ENCODE data around the gene DDX42. TPM values are rescaled to one million over a fixed set of nuclear protein-coding genes. Genes with fewer than 3 reads are reported as not detected.
"Not testable (repeated sequence)": the region's sequence is repeated elsewhere in the genome, so short reads cannot be mapped to it uniquely, and the experiment has no call there.

DDX42 gene
- total RNA-seq, 1 donor from 2014 or later = 129 TPM

DNA sequence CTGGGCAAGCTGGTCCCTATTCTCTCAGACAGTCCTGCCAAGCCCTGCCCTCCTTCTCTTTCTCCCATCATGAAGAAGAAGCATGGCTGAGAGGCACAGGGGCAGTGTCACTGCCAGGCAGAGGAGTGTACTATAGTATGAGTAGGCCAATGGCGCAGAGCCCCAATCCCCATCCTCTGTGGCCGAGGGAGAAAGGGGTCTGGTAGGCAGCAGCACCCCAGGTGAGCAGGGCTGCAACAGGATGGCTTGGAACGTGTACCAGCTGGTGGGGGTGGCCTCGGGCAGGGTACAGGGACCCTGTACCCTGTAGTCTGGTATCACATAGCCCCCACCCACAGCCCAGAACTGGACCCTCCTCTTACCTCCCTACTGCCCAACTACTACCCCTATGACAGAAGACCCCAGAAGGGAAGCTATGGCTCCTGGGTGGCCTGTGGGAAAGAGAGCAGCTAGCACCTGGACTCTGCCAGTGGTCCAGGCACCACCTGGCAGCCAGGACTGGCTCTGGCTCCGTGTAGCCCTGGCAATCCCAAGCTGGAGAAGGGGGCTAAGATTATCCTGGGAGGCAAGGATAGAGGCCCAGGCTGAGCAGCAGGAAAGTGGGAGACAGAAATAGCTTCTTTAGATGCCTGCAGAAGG, 64.1 kb downstream of the DDX42 start:
- intact Hi-C loops (cut with micrococcal nuclease) = no loop called here

GRCh38 chr17:63838631-63839171, 64.7 kb downstream of the DDX42 start:
- intact Hi-C loops (cut with micrococcal nuclease) = no loop called here

GRCh38 chr17:63840591-63841349, 66.8 kb downstream of the DDX42 start:
- intact Hi-C loops (cut with micrococcal nuclease) = loop anchor here (5.0 to 10.0 kb wide), 2 partner anchors 292 to 416 kb away; partner anchors contain the start of gene ERN1

GRCh38 chr17:63841350-63842172, 67.6 kb downstream of the DDX42 start:
- intact Hi-C loops (cut with micrococcal nuclease) = loop anchor here (2.0 to 10.0 kb wide), 6 partner anchors 141 to 655 kb away; partner anchors contain the start of genes ERN1, LIMD2, MAP3K3 and POLG2

GRCh38 chr17:63842173-63842539, 68.2 kb downstream of the DDX42 start:
- intact Hi-C loops (cut with micrococcal nuclease) = loop anchor here (2.0 to 10.0 kb wide), 6 partner anchors 141 to 655 kb away; partner anchors contain the start of genes ERN1, LIMD2, MAP3K3 and POLG2

DNA sequence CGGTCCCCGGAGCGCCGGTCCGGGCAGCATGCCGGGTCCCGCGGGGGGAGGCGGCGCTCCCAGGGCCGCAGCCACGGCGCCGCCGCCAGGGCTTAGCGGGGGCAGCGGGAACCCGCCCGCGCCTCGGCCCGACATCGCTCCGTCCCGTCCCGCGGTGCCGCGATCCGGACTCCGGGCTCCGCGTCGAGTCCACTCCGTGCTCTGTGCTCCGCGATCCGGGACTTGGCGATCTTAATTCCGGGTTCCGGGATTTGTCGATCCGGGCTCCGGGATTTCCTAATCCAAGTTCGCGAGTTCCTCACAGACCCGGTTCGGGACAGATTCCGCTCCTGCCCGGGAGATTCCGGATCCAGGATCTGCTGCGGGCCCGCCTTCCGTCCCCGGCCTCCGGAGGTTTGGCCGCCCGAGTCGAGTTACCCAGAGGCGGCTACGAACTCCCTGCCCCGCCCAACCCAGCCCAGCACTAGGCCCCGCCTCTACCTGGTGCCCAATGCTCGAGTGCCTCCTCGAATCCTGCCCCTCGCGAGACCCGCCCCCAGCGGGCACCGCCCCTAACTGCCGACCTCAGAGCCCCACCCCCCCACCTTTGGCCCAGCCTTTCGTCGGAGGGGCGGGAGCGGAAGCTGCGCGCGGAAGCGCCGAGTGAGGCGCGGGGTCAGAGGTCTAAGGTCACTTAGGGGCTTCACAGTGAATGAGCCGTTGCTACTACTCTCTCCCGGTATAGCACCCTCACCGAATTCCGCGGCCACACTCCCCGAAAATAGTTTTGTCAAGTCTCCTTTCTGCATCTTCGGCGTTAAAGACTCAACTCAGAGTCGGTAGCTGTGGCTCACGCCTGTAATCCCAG, 68.8 kb downstream of the DDX42 start, which contains the start of gene SMARCD2:
SMARCD2 (minus strand) TSS at position 146 of the 847 bp plus-strand sequence; CDS start at position 135, 11 bp downstream.
- intact Hi-C loops (cut with micrococcal nuclease) = loop anchor here (1.0 to 10.0 kb wide), 10 partner anchors 15 to 654 kb away; partner anchors contain the start of genes CCDC47, DCAF7, ERN1 and FTSJ3

- intact Hi-C loops (cut with micrococcal nuclease) = loop anchor here (1.0 to 10.0 kb wide), 10 partner anchors 16 to 653 kb away; partner anchors contain the start of genes CCDC47, DCAF7, ERN1 and FTSJ3
Measured at GRCh38 chr17:63843387-63843888, 69.5 kb downstream of the DDX42 start.

DNA sequence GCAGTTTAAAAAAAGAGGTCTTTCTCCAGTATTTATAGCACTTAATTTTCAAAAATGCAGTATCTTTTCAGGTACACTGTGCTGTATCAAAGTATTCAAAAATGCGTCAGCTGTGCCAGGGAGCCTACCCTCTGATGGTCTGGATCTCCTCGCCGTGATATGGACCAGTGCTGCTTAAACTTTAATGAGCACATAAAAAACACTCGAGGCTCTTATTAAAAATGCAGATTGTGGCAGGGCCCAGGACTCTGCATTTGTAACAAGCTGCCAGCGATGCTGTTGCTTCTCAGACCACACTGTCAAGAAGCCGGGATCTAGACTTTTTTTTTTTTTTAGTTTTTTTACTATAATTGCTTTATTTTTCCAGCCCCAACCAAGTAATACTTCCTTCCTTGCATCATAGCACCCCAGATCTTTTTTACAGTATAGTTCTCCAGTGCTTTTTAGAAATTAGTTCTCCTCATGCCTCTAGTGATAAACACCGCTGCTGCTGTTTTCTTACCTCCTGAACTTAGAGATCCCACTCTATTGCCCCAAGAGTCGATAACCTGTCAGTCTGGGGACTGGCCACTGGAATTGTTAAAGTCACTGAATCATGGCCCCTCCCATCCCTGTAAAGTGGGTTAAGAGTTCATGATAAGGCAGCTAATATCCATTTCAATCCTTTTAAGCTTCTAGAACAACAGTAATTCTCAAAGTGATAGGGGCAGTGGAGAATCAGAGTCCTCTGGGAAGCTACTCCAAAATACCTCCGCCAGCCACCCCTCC, 70.1 kb downstream of the DDX42 start:
- intact Hi-C loops (cut with micrococcal nuclease) = loop anchor here (1.0 to 10.0 kb wide), 10 partner anchors 17 to 653 kb away; partner anchors contain the start of genes CCDC47, DCAF7, ERN1 and FTSJ3

DNA sequence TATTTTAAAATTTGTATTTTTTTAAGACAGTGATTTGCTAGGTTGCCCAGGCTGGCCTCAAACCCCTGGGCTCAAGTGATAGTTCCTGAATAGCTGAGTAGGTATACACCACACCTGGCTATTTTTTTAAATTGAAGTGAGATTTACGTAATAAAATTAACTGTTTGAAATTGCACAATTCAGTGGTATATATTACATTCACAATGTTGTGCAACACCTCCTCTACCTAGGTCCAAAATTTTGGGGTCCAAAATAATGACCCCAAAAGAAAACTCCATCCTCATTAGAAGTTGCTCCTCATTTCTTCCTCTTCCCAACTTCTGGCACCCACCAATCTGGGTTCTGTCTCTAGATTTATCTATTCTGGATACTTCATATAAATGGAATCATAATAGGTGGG, 71.5 kb downstream of the DDX42 start:
- intact Hi-C loops (cut with micrococcal nuclease) = loop anchor here (10.0 kb wide), 1 partner anchor 421 kb away; no protein-coding TSS in a partner anchor

DNA sequence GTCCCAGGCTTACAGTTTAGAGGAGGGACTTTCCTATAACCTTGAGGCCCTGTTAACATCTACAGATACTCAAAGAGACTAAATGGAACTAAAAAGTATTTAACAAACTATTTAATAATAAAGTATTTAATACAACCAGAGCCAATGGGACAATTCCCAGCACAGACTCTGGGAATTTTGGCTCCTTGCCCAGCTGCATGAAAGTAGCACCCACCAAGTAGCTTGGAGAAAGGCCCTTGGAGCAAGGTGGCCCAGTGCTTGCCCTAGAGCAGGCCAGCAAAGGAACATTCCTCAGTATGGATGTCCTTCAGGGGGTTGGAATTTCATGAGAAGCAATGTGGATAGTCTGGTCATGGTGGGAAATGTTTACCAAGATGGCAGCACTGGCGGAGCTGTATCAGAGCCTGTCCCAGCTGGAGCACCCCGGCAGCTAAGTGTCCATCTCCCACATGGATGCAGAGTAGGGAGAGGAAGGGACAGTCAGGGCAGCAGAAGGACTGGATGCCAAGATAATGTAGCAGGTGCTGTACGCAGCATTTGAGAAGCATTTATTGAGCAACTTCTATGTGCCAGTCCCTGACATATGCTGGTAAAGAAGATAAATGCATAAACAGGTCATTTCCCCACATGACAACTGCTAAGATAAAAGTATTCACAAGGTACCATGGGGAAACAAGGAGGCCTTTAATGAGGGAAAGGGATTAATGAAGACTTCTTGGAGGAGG, 73.7 kb downstream of the DDX42 start:
- intact Hi-C loops (cut with micrococcal nuclease) = loop anchor here (10.0 kb wide), 1 partner anchor 423 kb away; no protein-coding TSS in a partner anchor

DNA sequence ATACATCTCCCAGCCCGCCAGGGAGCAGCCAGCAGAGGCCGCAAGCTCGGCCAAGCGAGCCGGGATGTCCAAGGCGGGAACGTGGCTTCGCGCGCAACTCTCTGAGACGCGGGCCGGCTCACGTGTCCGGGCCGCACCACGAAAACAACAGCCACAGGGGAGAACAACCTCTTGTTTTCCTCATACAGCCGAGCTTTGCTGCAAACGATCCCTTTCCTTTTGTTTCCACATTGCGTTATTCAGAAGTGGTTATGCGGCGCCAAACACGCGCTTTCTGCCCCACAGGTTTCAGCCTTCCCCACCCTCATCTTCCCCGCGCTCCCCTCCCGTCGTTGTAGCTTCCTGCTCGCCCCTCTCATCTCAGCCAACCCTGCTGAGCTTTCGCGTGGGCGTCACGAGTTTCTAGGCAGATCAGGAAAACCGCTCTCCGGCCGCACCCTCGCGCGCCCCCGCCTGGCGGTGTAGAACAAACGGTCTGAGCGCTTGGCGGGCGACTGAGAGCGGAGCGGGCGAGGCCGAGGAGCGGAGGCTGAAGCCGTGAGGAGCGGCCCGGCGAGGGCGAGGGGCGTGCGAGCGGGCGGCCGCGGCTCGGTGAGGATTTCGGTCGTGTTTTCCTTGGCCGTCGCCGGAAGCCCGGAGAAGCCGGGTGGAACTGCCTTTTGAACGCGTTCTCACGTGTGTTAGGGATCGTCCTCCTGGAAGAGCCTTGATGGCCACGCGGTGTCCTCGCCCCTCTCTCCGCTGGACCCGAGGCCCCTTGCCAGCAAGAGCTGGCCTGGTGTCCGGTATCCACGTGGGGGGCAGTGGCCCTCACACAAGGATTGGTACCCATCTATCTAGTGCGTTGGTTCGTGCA, 75.1 kb downstream of the DDX42 start:
- intact Hi-C loops (cut with micrococcal nuclease) = loop anchor here (10.0 kb wide), 1 partner anchor 424 kb away; no protein-coding TSS in a partner anchor

DNA sequence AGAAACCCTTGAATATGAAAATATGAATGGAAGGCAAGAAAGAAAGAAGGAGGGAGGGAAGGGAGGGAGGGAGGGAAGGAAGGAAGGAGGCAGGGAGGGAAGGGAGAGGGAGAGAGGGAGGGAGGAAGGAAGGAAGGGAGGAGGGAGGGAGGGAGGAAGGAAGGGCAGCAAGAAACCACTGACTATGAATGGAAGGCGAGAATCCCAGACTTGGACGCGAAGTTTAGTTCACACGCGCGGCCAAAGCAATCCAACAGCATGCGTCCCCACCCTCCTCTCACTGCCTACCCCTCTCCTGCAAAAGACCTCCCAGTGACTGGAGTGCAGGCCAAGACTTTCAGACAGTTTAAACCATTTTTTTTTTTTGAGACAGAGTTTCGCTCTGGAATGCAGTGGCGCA, 76.4 kb downstream of the DDX42 start:
- intact Hi-C loops (cut with micrococcal nuclease) = no loop called here

DNA sequence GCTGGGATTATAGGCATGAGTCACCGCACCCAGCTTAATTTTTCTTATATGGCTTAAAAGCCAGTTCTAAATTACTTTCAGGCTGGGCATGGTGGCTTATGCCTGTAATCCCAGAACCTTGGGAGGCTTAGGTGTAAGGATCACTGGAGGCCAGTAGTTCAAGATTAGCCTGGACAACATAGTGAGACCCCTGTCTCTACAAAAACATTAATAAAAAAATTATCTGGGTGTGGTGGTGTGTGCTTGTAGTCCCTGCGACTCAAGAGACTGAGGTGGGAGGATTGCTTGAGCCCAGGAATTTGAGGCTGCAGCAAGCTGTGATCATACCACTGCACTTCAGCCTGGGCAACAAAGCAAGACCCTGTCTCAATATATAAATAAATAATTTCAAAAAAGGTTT, 79.3 kb downstream of the DDX42 start:
- intact Hi-C loops (cut with micrococcal nuclease) = no loop called here

DNA sequence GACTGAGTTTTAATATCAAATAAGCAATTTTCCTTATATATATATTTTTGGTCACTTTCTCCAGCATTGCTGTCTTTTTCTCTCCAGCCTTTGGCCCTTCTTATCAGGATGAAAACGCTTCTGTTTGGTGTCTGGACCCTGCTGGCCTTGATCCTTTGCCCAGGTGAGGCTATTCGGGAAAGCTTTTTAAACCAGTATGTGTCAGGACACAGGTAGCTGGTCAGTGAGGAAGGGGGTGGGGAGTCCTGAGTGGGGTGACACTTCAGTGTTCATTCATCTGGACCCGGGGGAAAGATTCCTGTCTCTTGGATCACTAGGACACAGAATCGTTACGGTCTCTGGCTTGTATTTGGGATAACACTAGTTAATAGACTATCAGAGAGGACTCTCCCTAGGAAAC, 80.7 kb downstream of the DDX42 start:
- intact Hi-C loops (cut with micrococcal nuclease) = no loop called here

GRCh38 chr17:63855185-63855584, 81.2 kb downstream of the DDX42 start:
- intact Hi-C loops (cut with micrococcal nuclease) = no loop called here

DNA sequence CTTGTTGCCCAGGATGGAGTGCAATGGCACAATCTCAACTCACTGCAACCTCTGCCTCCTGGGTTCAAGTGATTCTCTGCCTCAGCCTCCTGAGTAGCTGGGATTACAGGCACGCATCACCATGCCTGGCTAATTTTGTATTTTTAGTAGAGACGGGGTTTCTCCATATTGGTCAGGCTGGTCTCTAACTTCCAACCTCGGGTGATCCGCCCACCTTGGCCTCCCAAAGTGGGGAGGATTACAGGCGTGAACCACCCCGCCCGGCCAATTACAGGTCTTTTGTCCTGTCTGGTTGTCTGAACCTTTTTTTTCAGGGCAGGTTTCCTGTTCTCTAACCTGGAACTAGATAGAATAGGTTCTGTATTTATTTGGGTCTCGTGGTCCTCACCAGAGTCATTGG, 82.5 kb downstream of the DDX42 start:
- intact Hi-C loops (cut with micrococcal nuclease) = not testable (repeated sequence)

DNA sequence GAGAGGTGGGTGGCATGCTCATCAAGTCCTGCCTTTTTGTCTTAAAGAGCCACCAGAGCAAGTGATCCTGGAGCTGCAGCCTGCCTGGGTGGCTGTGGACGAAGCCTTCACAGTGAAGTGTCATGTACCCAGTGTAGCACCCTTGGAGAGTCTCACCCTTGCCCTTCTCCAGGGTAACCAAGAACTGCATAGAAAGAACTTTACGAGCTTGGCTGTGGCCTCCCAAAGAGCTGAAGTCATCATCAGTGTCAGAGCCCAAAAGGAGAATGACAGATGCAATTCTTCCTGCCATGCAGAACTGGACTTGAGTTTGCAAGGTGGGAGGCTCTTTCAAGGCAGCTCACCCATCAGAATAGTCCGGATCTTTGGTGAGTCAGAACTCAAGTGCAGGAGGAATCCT, 85.3 kb downstream of the DDX42 start:
- intact Hi-C loops (cut with micrococcal nuclease) = no loop called here

All from T-helper 2 cell treated with Interferon-gamma antibody and Interleukin-4, amounts not matched to agents 100 ng/mL and 5 ng/mL, for 36 hours (primary cell).